Right cardiac atrium (tissue), 5 donors: ENCODE measurements around the gene KCNT2. TPM values are rescaled to one million over a fixed set of nuclear protein-coding genes. Genes with fewer than 3 reads are reported as not detected.
"Not testable (repeated sequence)": the region's sequence is repeated elsewhere in the genome, so short reads cannot be mapped to it uniquely, and the experiment has no call there.

Source experiments
- ATAC-seq, 2 donors: fragments of 200-7000 bp; cut with Tn5 transposase; one replicate each; pipeline versions ENCODE4 v1.8.0 to v1.9.1; 2020; ENCODE audit warnings: moderate library complexity in 2 of 2, mild to moderate bottlenecking in 1 of 2
- DNase-seq, 3 donors: peaks; one replicate each; pipeline ENCODE4 v3.0.0-alpha.2; 2020
- H3K27ac ChIP-seq: one replicate; pipeline ENCODE4 v1.5.1; 2013; ENCODE audit warnings: mild to moderate bottlenecking, low read length, control low read depth, moderate library complexity
- H3K27me3 ChIP-seq: one replicate; pipeline ENCODE4 v1.6.1; 2013; ENCODE audit not compliant: control insufficient read depth, insufficient read depth
- H3K4me1 ChIP-seq: one replicate; pipeline ENCODE4 v1.6.1; 2013; ENCODE audit warnings: low read length; ENCODE audit not compliant: control insufficient read depth, insufficient read depth
- H3K4me3 ChIP-seq: one replicate; pipeline ENCODE4 v1.5.1; 2013; ENCODE audit warnings: low read length, control low read depth
- H3K9me3 ChIP-seq: one replicate; pipeline ENCODE4 v1.6.1; 2013; ENCODE audit warnings: low read length; ENCODE audit not compliant: control insufficient read depth
- WGBS: extraction: QIAGEN DNeasy Blood & Tissue Kit; methylation state at CpG from one replicate; pipeline ENCODE4 v1.1.7; 2013; 5-methylcytosine and 5-hydroxymethylcytosine counted together
- intact Hi-C, 4 donors: fragments of 100-400 bp; cut with DNase I; formaldehyde crosslinking; loops; one replicate each; pipeline versions ENCODE4 v1.11.0 to v1.14.0; 2022 to 2023
- polyA plus RNA-seq: library from polyadenylated mRNA; stranded (reverse); fragments of 200-250 nt; gene quantifications from one replicate; pipeline ENCODE4 v1.2.3, GENCODE V29; 2013
- total RNA-seq, 4 donors: library from RNA; stranded (reverse); fragmentation: NEBNext Ultra II Directional; extraction: Animal tissue kit (Norgen Biotek cat#: 25700); gene quantifications; one replicate each; pipeline ENCODE4 v1.2.1, GENCODE V29; 2021
- donor health status: healthy with polysubstance abuse.
- donor health status: DM: no; HTN: yes; CAD: no.
- donor health status: DM: no; HTN: no; CAD: no.
- donor health status: DM: no; HTN: yes; CAD: no; lungs with severe emphysema.
- donor health status: DM: yes; HTN: yes; CAD: no.

KCNT2 gene
- total and polyA plus RNA-seq, 5 donors: 1.9 to 7.1 (median 4.1) TPM

- 71% methylated on average over 2 of the region's 2 CpGs for WGBS
Observed at GRCh38 chr1:196513821-196514220, 94.4 kb downstream of the KCNT2 start.

DNA sequence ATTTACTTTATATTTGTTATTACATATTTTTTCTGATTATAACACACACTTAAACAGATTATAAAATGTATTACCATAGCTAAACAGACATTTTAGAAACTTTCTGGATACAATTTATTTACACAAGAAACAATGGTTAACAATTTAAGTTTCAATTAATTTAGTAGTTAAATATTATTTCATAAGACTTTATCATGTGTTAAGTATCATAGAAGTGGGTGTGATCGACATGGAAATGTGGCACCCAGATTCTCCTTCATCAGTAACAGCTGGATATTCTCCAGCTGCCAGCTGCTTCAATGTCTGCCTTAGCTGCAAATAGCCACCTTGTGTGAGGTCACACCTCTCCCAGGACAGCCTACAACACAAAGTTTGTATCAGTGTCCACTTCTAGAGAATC, 97.8 kb downstream of the KCNT2 start:
- no peak for ATAC-seq
- H3K4me1 ChIP-seq: no peaks in the 10 kb centered on the region

More at GRCh38 chr1:196513821-196514220, 94.4 kb downstream of the KCNT2 start:
- Histone ChIP-seq H3K4me3 (no peak overlapping the region), H3K9me3 (no peaks in the 10 kb centered on the region), H3K27ac (no peak overlapping the region), H3K4me1 (no peaks in the 10 kb centered on the region), H3K27me3 (no peaks in the 10 kb centered on the region)
- intact Hi-C loops: no loop called here
- DNase-seq: no peak
- no peak for ATAC-seq

GRCh38 chr1:196504224-196504623, 104.0 kb downstream of the KCNT2 start:
- intact Hi-C loops, DNase-seq, H3K9me3 ChIP-seq, H3K27ac ChIP-seq, H3K4me1 ChIP-seq, H3K4me3 ChIP-seq, H3K27me3 ChIP-seq, ATAC-seq: not testable (repeated sequence)
- WGBS: 77% methylated on average over 1 of the region's 1 CpG

More for the DNA sequence above, 97.8 kb downstream of the KCNT2 start:
- 48% methylated on average over 1 of the region's 1 CpG for WGBS
- Histone ChIP-seq H3K27ac (no peak overlapping the region), H3K9me3 (no peaks in the 10 kb centered on the region), H3K27me3 (no peaks in the 10 kb centered on the region), H3K4me3 (no peak overlapping the region)
- DNase-seq: no peak
- intact Hi-C loops: no loop called here

DNA sequence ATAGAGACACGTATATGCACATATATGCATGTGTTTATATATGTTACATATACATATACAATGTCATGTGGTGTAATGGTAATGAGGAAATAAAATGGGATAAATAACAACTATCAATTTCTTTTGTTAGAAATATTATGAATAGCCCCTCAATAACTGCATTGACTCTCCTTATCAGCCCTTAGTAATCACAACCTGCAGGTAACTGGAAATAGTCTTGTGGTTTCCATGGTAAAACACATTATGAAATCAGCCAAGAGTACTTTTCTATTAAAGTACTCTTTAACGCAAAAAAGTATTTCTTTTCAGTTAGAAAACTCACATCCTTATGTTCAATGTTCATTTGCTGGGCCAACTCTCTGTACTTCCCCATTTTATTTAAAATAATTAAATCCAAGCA, 105.8 kb downstream of the KCNT2 start:
- no peaks in the 10 kb centered on the region for H3K27me3 ChIP-seq
- H3K9me3 ChIP-seq: no peaks in the 10 kb centered on the region
- WGBS: 90% methylated on average over 2 of the region's 2 CpGs
- ATAC-seq (no peak), DNase-seq (no peak)
- no peaks in the 10 kb centered on the region for H3K4me1 ChIP-seq
- intact Hi-C loops: no loop called here
- no peak overlapping the region for H3K4me3 ChIP-seq
- no peak overlapping the region for H3K27ac ChIP-seq

- 90% methylated on average over 8 of the region's 8 CpGs for WGBS
- Histone ChIP-seq H3K9me3 (no peaks in the 10 kb centered on the region), H3K4me3 (no peak overlapping the region), H3K27ac (no peak overlapping the region), H3K27me3 (no peaks in the 10 kb centered on the region), H3K4me1 (no peaks in the 10 kb centered on the region)
- peak in 1 of 3 donors; percentile 28 for DNase-seq
- intact Hi-C loops: no loop called here
- ATAC-seq: no peak
Observed at GRCh38 chr1:196501760-196502428, 106.3 kb downstream of the KCNT2 start.

DNA sequence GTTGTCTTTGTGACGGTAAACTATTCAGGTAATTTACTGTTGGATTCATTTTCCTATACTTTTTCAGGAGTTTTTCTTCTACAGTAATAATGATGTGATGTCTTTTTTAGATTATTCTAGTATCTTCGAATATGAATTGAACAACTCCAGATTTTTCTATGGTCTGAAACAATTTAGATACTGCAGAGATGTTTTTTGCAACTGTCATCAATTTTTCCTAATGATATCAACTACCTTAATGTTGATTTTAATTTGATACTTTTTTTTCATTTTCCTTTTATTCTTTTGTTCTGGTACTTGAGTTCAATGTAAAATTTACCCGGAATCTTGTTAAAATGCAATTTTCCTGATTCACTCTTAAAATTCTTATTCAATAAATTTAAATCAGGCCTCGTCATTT, 110.4 kb downstream of the KCNT2 start:
- H3K27ac ChIP-seq: no peak overlapping the region
- DNase-seq: no peak
- H3K4me1 ChIP-seq: no peaks in the 10 kb centered on the region
- ATAC-seq: no peak
- no peaks in the 10 kb centered on the region for H3K9me3 ChIP-seq
- 91% methylated on average over 4 of the region's 4 CpGs for WGBS
- no peaks in the 10 kb centered on the region for H3K27me3 ChIP-seq
- intact Hi-C loops: no loop called here
- no peak overlapping the region for H3K4me3 ChIP-seq

- H3K27ac ChIP-seq: no peak overlapping the region
- H3K27me3 ChIP-seq: no peaks in the 10 kb centered on the region
- no peaks in the 10 kb centered on the region for H3K4me1 ChIP-seq
- intact Hi-C loops: no loop called here
- WGBS: 95% methylated on average over 5 of the region's 5 CpGs
- no peak overlapping the region for H3K4me3 ChIP-seq
- DNase-seq (no peak), ATAC-seq (no peak)
- H3K9me3 ChIP-seq: no peaks in the 10 kb centered on the region
Observed at GRCh38 chr1:196494766-196495165, 113.5 kb downstream of the KCNT2 start.

DNA sequence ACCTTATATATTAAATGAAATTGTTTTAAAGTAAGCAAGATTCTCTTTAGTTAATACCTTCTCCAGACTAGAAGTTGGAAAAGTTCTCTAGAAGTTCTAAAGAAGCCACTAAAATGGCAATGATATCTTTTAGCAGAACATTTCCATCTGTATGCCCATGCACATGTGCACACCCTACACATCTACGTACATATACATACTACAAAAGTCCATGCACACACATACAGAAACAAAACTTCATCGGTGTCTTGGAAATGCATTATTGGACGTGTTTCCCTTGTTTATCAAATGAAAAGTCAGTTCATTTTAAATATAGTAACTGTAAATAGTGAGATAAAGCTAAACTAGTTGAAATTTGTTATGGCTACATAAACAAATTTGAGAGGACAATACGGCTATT, 114.4 kb downstream of the KCNT2 start:
- ATAC-seq (no peak), DNase-seq (no peak)
- no peaks in the 10 kb centered on the region for H3K9me3 ChIP-seq
- no peaks in the 10 kb centered on the region for H3K4me1 ChIP-seq
- no peak overlapping the region for H3K27ac ChIP-seq
- no peak overlapping the region for H3K4me3 ChIP-seq
- intact Hi-C loops: no loop called here
- WGBS: 86% methylated on average over 4 of the region's 4 CpGs
- no peaks in the 10 kb centered on the region for H3K27me3 ChIP-seq

DNA sequence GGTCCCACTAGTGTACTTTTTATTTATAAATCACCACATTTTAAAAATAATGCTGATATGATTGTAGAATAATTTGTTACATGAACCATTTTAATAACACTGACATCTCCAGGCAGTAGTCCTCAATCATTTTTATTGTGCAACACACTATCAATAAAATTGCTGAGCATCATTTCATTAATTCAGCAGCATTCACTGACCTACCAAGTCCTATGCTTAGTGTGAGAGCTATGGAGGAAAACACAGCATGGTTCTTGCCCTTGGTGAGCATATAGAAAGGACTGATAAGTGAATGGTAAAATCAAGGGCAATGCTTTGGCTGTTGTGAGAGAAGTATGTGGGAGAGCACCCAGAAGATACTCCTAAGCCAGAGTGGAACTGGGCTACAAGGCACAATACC, 119.7 kb downstream of the KCNT2 start:
- ATAC-seq (no peak), DNase-seq (no peak)
- Histone ChIP-seq H3K9me3 (no peaks in the 10 kb centered on the region), H3K4me1 (no peaks in the 10 kb centered on the region), H3K4me3 (no peak overlapping the region), H3K27me3 (no peaks in the 10 kb centered on the region), H3K27ac (no peak overlapping the region)
- intact Hi-C loops: no loop called here

- Histone ChIP-seq H3K4me3 (no peak overlapping the region), H3K4me1 (no peaks in the 10 kb centered on the region), H3K27me3 (no peaks in the 10 kb centered on the region), H3K9me3 (no peaks in the 10 kb centered on the region), H3K27ac (no peak overlapping the region)
- intact Hi-C loops: no loop called here
- ATAC-seq: no peak
- DNase-seq: no peak
Observed at GRCh38 chr1:196486346-196486745, 121.9 kb downstream of the KCNT2 start.

GRCh38 chr1:196481616-196482015, 126.6 kb downstream of the KCNT2 start:
- Histone ChIP-seq H3K9me3 (no peaks in the 10 kb centered on the region), H3K4me3 (no peak overlapping the region), H3K27ac (no peak overlapping the region), H3K27me3 (no peaks in the 10 kb centered on the region), H3K4me1 (no peaks in the 10 kb centered on the region)
- ATAC-seq: no peak
- intact Hi-C loops: no loop called here
- 81% methylated on average over 2 of the region's 2 CpGs for WGBS
- DNase-seq: no peak

DNA sequence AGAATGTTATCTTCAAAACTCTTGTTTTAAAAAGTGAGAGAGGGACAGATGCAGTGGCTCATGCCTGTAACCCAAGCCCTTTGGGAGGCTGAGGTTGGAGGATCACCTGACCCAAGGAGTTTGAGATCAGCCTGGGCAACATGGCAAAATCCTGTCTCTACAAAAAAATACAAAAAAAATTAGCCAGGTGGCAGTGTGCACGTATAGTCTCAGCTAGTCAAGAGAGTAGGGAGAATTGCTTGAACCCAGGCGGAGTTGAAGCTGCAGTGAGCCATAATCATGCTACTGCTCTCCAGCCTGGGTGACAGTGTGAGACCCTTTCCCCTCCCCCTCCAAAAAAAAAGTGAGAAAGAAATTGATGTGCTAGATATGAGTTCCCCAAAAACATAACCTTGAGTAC, 131.0 kb downstream of the KCNT2 start:
- no peak overlapping the region for H3K4me3 ChIP-seq
- intact Hi-C loops: no loop called here
- H3K4me1 ChIP-seq: no peaks in the 10 kb centered on the region
- 88% methylated on average over 2 of the region's 2 CpGs for WGBS
- no peaks in the 10 kb centered on the region for H3K9me3 ChIP-seq
- ATAC-seq: no peak
- no peak for DNase-seq
- H3K27me3 ChIP-seq: no peaks in the 10 kb centered on the region
- H3K27ac ChIP-seq: no peak overlapping the region
